K562 (cell line): ENCODE measurements around the gene F12. TPM values are rescaled to one million over a fixed set of nuclear protein-coding genes. Genes with fewer than 3 reads are reported as not detected.

Experiments
- CBX2 ChIP-seq: fragments of 200-600 bp; sonication (generic); IDR thresholded peaks from one replicate; pipeline ENCODE4 v1.6.1; 2012; ENCODE audit warnings: mild to moderate bottlenecking, low read length, inconsistent platforms; ENCODE audit not compliant: insufficient read depth, poor library complexity, severe bottlenecking
- CTBP1 ChIP-seq: fragments of 450-650 bp; IDR thresholded peaks from 2 replicates; pipeline ENCODE4 v1.6.1; 2016; ENCODE audit warnings: borderline replicate concordance
- FOXO4 ChIP-seq: fragments of 450-650 bp; formaldehyde crosslinking; IDR thresholded peaks from 2 replicates; pipeline ENCODE4 v1.4.0; 2020; ENCODE audit warnings: mild to moderate bottlenecking, moderate library complexity
- JUND ChIP-seq, 2 experiments: IDR thresholded peaks; 2 replicates in 1 of 2; 3 replicates in 1 of 2; pipeline ENCODE4 v1.6.1; 2011; ENCODE audit warnings: borderline replicate concordance in 2 of 2, low read depth in 2 of 2, low read length in 2 of 2, improper control_type of control experiment in 1 of 2, missing biosample characterization in 1 of 2, missing genetic modification characterization in 1 of 2, missing genetic modification reagents in 1 of 2
- KAT7 ChIP-seq: sonication (generic); formaldehyde crosslinking; IDR thresholded peaks from 2 replicates; pipeline ENCODE4 v1.8.0; 2022; ENCODE audit warnings: missing genetic modification reagents, mild to moderate bottlenecking, borderline replicate concordance
- SMAD1 ChIP-seq: fragments of 150-350 bp; IDR thresholded peaks from 2 replicates; pipeline ENCODE4 v1.6.1; 2014; ENCODE audit warnings: low read length, low read depth; ENCODE audit not compliant: partially characterized antibody
- ZKSCAN8 ChIP-seq: fragments of 200-800 bp; sonication (Bioruptor generic); IDR thresholded peaks from 2 replicates; pipeline ENCODE4 v1.6.1; 2016; ENCODE audit warnings: missing genetic modification characterization, missing compliant biosample characterization
- polyA plus RNA-seq, 8 experiments: library from polyadenylated mRNA; depleted of rRNA in 4 of 8; stranded (reverse) in 5 of 8; unstranded in 3 of 8; fragments of >200 nt; fragmentation: Nextera tagmentation in 2 of 8; fragmentation: Illumina TruSeq in 1 of 8; extraction: Ambion mirVana in 2 of 8; extraction: Trizol in 1 of 8; gene quantifications; 2 replicates each; pipeline versions ENCODE4 v1.2.1 to v1.2.3, GENCODE V29; 2011 to 2014; ENCODE audit warnings: inconsistent platforms in 1 of 8, missing spikeins in 1 of 8
- total RNA-seq, 7 experiments: library from RNA; depleted of rRNA in 6 of 7; stranded (reverse); fragments of >200 nt in 6 of 7; fragmentation: Illumina TruSeq in 2 of 7; extraction: Trizol in 2 of 7; gene quantifications; 2 replicates each; pipeline versions ENCODE4 v1.2.1 to v1.2.3, GENCODE V29; 2011 to 2021; ENCODE audit warnings: low replicate concordance in 1 of 7
- TF ChIP-seq, protein P1 (sequence below), 2 experiments: fragments of 450-650 bp in 1 of 2; sonication (generic) in 1 of 2; formaldehyde crosslinking in 1 of 2; IDR thresholded peaks in 1 of 2; conservative IDR thresholded peaks in 1 of 2; 2 replicates each; pipeline versions ENCODE4 v1.6.1 to v1.8.1; 2016 to 2023; ENCODE audit warnings: mild to moderate bottlenecking in 2 of 2, moderate library complexity in 2 of 2, inconsistent platforms in 1 of 2, missing genetic modification reagents in 1 of 2
- TF ChIP-seq, protein P2 (sequence below): fragments of 200-800 bp; sonication (Bioruptor generic); IDR thresholded peaks from 2 replicates; pipeline ENCODE4 v1.6.1; 2017; ENCODE audit warnings: missing genetic modification characterization, missing compliant biosample characterization

The F12 gene
- total and polyA plus RNA-seq, 9 of the 15 experiments (the other 6 are each of a cell fraction or from before 2014, with no cell fraction given): 0.59 to 18.3 (median 3.6) TPM

GRCh38 chr5:177364159-177364962 lies 45.0 kb downstream of the F12 start (continued):
- TF ChIP-seq, protein P1, sequence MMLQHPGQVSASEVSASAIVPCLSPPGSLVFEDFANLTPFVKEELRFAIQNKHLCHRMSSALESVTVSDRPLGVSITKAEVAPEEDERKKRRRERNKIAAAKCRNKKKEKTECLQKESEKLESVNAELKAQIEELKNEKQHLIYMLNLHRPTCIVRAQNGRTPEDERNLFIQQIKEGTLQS (IDR thresholded peaks at IDR 0.05): peak; percentile 28
- TF ChIP-seq, protein P1 (CRISPR knock-in tag; conservative IDR thresholded peaks at IDR 0.05): no peak
- 0 out of 2 replicates have a peak, but pooled peaks have one; percentile 8 for TF ChIP-seq CTBP1
- TF ChIP-seq FOXO4 (CRISPR knock-in tag): no peak
- TF ChIP-seq JUND (IDR thresholded peaks at IDR 0.05; ENCODE audit: borderline replicate concordance, low read depth, low read length): 0 out of 2 replicates have a peak, but pooled peaks have one; percentile 26
- no peak; the same call in 2 of the 3 replicates for TF ChIP-seq JUND (tag; IDR thresholded peaks at IDR 0.05; ENCODE audit: borderline replicate concordance, low read depth, low read length)
- TF ChIP-seq CBX2: no peak
- no peak for TF ChIP-seq SMAD1
- TF ChIP-seq, protein P2, sequence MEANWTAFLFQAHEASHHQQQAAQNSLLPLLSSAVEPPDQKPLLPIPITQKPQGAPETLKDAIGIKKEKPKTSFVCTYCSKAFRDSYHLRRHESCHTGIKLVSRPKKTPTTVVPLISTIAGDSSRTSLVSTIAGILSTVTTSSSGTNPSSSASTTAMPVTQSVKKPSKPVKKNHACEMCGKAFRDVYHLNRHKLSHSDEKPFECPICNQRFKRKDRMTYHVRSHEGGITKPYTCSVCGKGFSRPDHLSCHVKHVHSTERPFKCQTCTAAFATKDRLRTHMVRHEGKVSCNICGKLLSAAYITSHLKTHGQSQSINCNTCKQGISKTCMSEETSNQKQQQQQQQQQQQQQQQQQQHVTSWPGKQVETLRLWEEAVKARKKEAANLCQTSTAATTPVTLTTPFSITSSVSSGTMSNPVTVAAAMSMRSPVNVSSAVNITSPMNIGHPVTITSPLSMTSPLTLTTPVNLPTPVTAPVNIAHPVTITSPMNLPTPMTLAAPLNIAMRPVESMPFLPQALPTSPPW (CRISPR knock-in tag): peak; percentile 24
- TF ChIP-seq KAT7 (CRISPR knock-in tag): peak; percentile 61; the same call in 1 of the 2 replicates
- no peak for TF ChIP-seq ZKSCAN8 (CRISPR knock-in tag)
